Endothelial cell (in vitro differentiated cells): ENCODE results near the gene PTTG1. TPM values are rescaled to one million over a fixed set of nuclear protein-coding genes. Genes with fewer than 3 reads are reported as not detected.

Source experiments
- DNase-seq: peaks from one replicate; pipeline ENCODE4 v3.0.0; 2021; ENCODE audit warnings: low spot score
- H3K27ac Mint-ChIP-seq: one replicate; pipeline ENCODE4 v1.8.0; 2021; ENCODE audit warnings: mixed read lengths, inconsistent platforms; ENCODE audit not compliant: unreplicated experiment
- H3K27me3 Mint-ChIP-seq: one replicate; pipeline ENCODE4 v1.8.0; 2021; ENCODE audit warnings: mild to moderate bottlenecking, moderate library complexity, mixed read lengths, inconsistent platforms; ENCODE audit not compliant: unreplicated experiment
- H3K36me3 Mint-ChIP-seq: one replicate; pipeline ENCODE4 v1.8.0; 2021; ENCODE audit warnings: mild to moderate bottlenecking, low read depth, mixed read lengths, inconsistent platforms; ENCODE audit not compliant: unreplicated experiment
- H3K4me1 Mint-ChIP-seq: one replicate; pipeline ENCODE4 v1.8.0; 2021; ENCODE audit warnings: mild to moderate bottlenecking, mixed read lengths, inconsistent platforms; ENCODE audit not compliant: unreplicated experiment
- H3K4me3 Mint-ChIP-seq: one replicate; pipeline ENCODE4 v1.8.0; 2021; ENCODE audit warnings: mild to moderate bottlenecking, mixed read lengths, inconsistent platforms; ENCODE audit not compliant: unreplicated experiment
- H3K9me3 Mint-ChIP-seq: one replicate; pipeline ENCODE4 v1.8.0; 2021; ENCODE audit warnings: mixed read lengths, inconsistent platforms; ENCODE audit not compliant: unreplicated experiment
- total RNA-seq: library from RNA; stranded (reverse); fragmentation: NEBNext Ultra II Directional; extraction: Animal tissue kit (Norgen Biotek cat#: 25700); gene quantifications from one replicate; pipeline ENCODE4 v1.2.1, GENCODE V29; 2021; ENCODE audit not compliant: unreplicated experiment
- TF ChIP-seq, protein P1 (sequence below): fragments of 200-600 bp; sonication (generic); IDR thresholded peaks from one replicate; pipeline ENCODE4 v1.5.0; 2021; ENCODE audit warnings: antibody characterized with exemption; ENCODE audit not compliant: unreplicated experiment

The PTTG1 gene
- total RNA-seq, 1 donor from 2014 or later = 25.1 TPM

DNA sequence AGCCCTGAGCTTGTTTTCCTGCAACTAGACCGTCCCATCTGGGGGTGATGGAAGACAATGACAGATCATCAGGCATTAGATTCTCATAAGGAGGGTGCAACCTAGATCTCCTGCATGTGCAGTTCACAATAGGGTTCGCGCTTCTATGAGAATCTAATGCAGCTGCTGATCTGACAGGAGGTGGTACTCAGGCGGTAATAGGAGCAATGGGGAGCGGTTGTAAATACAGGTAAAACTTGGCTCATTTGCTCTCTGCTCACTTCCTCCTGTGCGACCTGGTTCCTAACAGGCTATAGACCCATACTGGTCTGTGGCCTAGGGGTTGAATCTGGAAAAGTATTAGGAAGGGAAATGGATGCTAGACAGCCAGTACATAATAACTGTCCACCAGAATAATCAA lies 39.7 kb downstream of the PTTG1 start:
- TF ChIP-seq, protein P1, sequence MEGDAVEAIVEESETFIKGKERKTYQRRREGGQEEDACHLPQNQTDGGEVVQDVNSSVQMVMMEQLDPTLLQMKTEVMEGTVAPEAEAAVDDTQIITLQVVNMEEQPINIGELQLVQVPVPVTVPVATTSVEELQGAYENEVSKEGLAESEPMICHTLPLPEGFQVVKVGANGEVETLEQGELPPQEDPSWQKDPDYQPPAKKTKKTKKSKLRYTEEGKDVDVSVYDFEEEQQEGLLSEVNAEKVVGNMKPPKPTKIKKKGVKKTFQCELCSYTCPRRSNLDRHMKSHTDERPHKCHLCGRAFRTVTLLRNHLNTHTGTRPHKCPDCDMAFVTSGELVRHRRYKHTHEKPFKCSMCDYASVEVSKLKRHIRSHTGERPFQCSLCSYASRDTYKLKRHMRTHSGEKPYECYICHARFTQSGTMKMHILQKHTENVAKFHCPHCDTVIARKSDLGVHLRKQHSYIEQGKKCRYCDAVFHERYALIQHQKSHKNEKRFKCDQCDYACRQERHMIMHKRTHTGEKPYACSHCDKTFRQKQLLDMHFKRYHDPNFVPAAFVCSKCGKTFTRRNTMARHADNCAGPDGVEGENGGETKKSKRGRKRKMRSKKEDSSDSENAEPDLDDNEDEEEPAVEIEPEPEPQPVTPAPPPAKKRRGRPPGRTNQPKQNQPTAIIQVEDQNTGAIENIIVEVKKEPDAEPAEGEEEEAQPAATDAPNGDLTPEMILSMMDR = no peak
- Mint-ChIP-seq H3K4me3 (no peak overlapping the region), H3K27me3 (no peaks in the 10 kb centered on the region), H3K9me3 (no peaks in the 10 kb centered on the region), H3K36me3 (no peaks in the 10 kb centered on the region), H3K27ac (no peak overlapping the region), H3K4me1 (peaks cover 2% of the 10 kb centered on the region)
- DNase-seq = no peak

DNA sequence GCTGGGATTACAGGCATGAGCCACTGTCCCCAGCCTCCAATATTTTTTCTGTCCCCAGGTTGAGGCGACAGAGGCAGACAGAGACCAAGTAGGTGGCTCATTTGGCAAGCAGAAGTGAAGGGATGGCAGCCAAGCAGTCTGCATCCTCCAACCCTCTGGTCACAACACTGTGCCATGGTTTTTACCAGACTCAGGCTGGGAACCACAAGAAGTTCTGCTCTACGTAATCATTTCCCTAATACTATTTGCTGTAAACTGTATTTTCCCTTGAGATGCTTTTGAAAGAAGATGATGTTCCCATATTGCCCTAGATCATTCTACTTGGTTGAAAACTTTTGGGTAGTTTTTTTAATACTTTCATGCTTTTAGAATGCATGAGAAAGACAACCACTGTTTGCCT lies 40.5 kb downstream of the PTTG1 start:
- no peak overlapping the region for H3K27ac Mint-ChIP-seq
- H3K36me3 Mint-ChIP-seq = no peaks in the 10 kb centered on the region
- H3K27me3 Mint-ChIP-seq = no peaks in the 10 kb centered on the region
- H3K4me1 Mint-ChIP-seq = peaks cover 5% of the 10 kb centered on the region
- TF ChIP-seq, protein P1 = no peak
- no peaks in the 10 kb centered on the region for H3K9me3 Mint-ChIP-seq
- H3K4me3 Mint-ChIP-seq = no peak overlapping the region
- no peak for DNase-seq

DNA sequence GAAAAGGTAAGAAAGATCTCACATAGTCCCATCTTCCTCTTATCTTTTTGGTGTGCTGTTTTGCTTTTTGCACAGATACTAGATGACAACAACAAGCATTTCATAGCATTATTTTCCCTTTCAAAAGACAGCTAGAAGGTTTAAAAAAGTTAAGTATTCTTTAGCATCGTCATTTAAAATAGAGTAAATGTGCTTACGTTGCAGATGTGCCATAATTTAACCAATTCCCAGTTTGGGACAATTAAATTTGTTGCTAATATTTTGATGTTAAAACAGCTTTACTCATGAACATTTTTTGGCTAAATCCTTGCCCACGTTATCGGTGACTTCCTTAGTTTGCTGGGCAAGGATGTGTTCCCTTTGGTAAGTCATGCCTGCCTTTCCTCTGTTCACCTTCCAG lies 41.6 kb downstream of the PTTG1 start:
- Mint-ChIP-seq H3K36me3 (no peaks in the 10 kb centered on the region), H3K9me3 (no peaks in the 10 kb centered on the region), H3K27ac (no peak overlapping the region), H3K4me3 (no peak overlapping the region), H3K27me3 (no peaks in the 10 kb centered on the region), H3K4me1 (peaks cover 13% of the 10 kb centered on the region)
- no peak for DNase-seq
- TF ChIP-seq, protein P1 = no peak

DNA sequence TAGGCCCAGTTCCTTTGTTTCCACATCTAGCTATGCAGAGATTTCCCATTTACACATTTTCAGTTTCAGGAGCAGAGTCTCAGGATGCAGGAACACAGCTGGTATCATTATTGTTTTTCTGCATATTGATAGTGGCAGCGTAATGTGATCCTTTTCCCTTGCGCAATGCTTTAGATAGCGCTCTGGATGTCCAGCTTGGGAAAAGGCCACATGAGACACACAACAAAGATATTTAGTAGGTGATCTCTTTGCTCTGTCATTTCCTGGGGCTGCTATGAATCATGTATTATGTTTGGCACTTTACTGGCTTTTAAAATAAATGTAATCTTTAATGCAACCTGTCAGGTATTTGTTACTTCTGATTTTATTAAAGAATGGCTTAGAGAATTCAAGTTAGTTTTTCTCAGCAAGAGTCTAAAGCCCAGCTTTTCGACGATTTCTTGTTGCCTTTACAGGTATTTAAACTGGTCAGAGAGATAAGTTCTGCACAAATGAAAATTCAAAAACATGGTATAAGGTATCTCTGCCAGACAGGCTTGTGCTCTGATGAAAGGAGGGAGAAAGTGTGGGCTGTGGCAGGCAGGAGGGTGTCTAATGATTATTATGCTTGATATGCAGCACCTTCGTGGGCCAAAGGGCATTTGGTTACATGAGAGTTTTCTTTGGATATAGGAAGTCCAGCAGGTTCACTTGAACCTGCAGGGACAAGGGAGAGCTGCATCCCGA lies 42.2 kb downstream of the PTTG1 start:
- DNase-seq = no peak
- Mint-ChIP-seq H3K27ac (no peak overlapping the region), H3K27me3 (no peaks in the 10 kb centered on the region), H3K9me3 (no peaks in the 10 kb centered on the region), H3K36me3 (no peaks in the 10 kb centered on the region), H3K4me1 (peaks cover 18% of the 10 kb centered on the region), H3K4me3 (no peak overlapping the region)
- TF ChIP-seq, protein P1 = no peak

DNA sequence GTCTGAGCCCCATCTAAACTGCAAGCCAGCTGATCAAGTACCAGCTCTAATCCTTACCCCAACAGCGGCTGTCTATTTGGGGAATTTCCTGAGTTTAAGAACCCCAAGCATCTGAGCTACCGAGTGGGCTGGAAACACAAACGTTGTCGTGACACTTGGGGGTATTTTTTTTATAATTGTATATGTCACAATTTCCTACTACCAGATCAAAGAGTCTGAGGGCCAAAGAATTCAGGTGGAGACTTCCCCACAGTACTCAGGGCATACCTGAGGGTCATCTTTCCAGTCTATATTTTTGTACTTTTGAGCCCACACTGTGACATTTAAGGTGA lies 42.8 kb downstream of the PTTG1 start:
- Mint-ChIP-seq H3K4me1 (peaks cover 18% of the 10 kb centered on the region), H3K27ac (no peak overlapping the region), H3K27me3 (no peaks in the 10 kb centered on the region), H3K4me3 (no peak overlapping the region), H3K9me3 (no peaks in the 10 kb centered on the region), H3K36me3 (no peaks in the 10 kb centered on the region)
- TF ChIP-seq, protein P1 = no peak
- DNase-seq = no peak
